ENCODE measurements around the gene CEP44. TPM values are rescaled to one million over a fixed set of nuclear protein-coding genes. Genes with fewer than 3 reads are reported as not detected.

Gene CEP44
- polyA plus RNA-seq, 1 donor (not counting 4 experiments of a cell fraction or from before 2014, with no cell fraction given), result 8.0 TPM

DNA sequence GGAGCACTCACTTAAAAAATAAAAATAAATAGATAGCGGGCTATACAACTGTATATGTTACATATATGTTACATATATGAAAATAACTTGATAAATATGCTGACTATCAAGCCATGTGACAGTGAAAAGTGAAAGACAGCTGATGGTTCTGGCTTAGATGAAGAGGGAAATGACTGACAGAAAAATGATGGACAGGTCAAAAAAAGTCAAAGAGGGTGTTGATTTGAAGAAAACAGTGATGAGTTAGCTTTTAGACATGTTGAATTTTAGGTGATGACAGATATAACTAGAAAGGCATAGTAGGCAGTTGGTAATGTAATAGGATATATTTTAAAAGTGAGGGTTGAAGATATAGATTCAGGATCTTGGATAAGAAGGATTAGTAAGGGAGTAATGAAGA lies 38.0 kb upstream of the CEP44 start:
- H3K9ac ChIP-seq (ENCODE audit: control insufficient read depth, extremely low read depth, insufficient read depth, low read length), result no peak overlapping the region
- no peaks in the 10 kb centered on the region for H3K36me3 ChIP-seq (ENCODE audit: control insufficient read depth in 2 of 2, extremely low read depth in 1 of 2, insufficient read depth in 2 of 2, low read length in 2 of 2)
- DNase-seq (ENCODE audit: low read depth, low spot score) (no peak), FAIRE-seq (no peak)
- TF ChIP-seq, protein P1, sequence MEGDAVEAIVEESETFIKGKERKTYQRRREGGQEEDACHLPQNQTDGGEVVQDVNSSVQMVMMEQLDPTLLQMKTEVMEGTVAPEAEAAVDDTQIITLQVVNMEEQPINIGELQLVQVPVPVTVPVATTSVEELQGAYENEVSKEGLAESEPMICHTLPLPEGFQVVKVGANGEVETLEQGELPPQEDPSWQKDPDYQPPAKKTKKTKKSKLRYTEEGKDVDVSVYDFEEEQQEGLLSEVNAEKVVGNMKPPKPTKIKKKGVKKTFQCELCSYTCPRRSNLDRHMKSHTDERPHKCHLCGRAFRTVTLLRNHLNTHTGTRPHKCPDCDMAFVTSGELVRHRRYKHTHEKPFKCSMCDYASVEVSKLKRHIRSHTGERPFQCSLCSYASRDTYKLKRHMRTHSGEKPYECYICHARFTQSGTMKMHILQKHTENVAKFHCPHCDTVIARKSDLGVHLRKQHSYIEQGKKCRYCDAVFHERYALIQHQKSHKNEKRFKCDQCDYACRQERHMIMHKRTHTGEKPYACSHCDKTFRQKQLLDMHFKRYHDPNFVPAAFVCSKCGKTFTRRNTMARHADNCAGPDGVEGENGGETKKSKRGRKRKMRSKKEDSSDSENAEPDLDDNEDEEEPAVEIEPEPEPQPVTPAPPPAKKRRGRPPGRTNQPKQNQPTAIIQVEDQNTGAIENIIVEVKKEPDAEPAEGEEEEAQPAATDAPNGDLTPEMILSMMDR (optimal IDR thresholded peaks at IDR 0.05 in 1 of 3, IDR thresholded peaks at IDR 0.05 in 1 of 3, conservative IDR thresholded peaks at IDR 0.05 in 1 of 3; ENCODE audit: extremely low read depth in 1 of 3, insufficient read depth in 2 of 3, low read length in 3 of 3), result no peak
- H3K79me2 ChIP-seq (ENCODE audit: control insufficient read depth, insufficient read depth, low read length), result no peaks in the 10 kb centered on the region
- dilution Hi-C loops (cut with MboI; ENCODE audit: extremely low pct_ligation_motif_present, low sequenced_read_pairs), result no loop called here
- H3K9me3 ChIP-seq (ENCODE audit: control insufficient read depth, low read depth, low read length), result no peaks in the 10 kb centered on the region
- no peak overlapping the region for H2AFZ ChIP-seq (ENCODE audit: control insufficient read depth, low read length)
- no peaks in the 10 kb centered on the region for H3K27me3 ChIP-seq (ENCODE audit: control insufficient read depth, extremely low read depth, insufficient read depth, low read length)
- H3K4me2 ChIP-seq (ENCODE audit: control insufficient read depth, extremely low read depth, insufficient read depth, low read depth, low read length), result no peak overlapping the region
- no peaks in the 10 kb centered on the region for H3K9me1 ChIP-seq (ENCODE audit: control insufficient read depth, extremely low read depth, insufficient read depth, low read length)
- no peak overlapping the region for H3K4me3 ChIP-seq (ENCODE audit: control insufficient read depth in 2 of 3, extremely low read depth in 1 of 3, insufficient read depth in 2 of 3, low read depth in 1 of 3, low read length in 3 of 3)
- no peaks in the 10 kb centered on the region for H4K20me1 ChIP-seq (ENCODE audit: control insufficient read depth, extremely low read depth, insufficient read depth, low read length)
- H3K4me1 ChIP-seq (ENCODE audit: control insufficient read depth, extremely low read depth, insufficient read depth, low read length), result no peaks in the 10 kb centered on the region
- H3K27ac ChIP-seq (ENCODE audit: control insufficient read depth, insufficient read depth, low read length), result no peak overlapping the region

DNA sequence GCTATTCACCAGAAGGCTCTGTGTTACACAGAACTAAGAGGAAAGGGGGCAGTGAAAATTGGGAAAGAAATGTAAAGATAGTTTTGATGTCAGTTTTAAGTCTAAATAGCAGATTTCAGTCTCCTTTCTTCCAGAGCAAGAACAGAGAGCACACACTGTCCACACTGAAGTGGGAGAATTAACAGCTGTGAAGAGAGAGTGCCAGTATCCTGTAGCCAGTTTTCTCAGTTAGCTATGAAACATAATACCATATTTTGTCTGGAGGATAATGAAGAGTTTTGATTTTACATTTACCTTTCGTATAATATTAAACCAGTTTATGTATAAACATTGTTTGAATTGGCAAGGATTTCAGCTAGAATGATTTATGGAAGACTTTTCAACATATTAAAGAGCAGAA lies 35.3 kb upstream of the CEP44 start:
- Histone ChIP-seq H3K9ac (ENCODE audit: control insufficient read depth, extremely low read depth, insufficient read depth, low read length) (no peak overlapping the region), H3K9me1 (ENCODE audit: control insufficient read depth, extremely low read depth, insufficient read depth, low read length) (no peaks in the 10 kb centered on the region), H2AFZ (ENCODE audit: control insufficient read depth, low read length) (no peak overlapping the region), H3K4me1 (ENCODE audit: control insufficient read depth, extremely low read depth, insufficient read depth, low read length) (no peaks in the 10 kb centered on the region), H3K4me3 (ENCODE audit: control insufficient read depth in 2 of 3, extremely low read depth in 1 of 3, insufficient read depth in 2 of 3, low read depth in 1 of 3, low read length in 3 of 3) (no peak overlapping the region), H3K4me2 (ENCODE audit: control insufficient read depth, extremely low read depth, insufficient read depth, low read depth, low read length) (no peak overlapping the region), H3K79me2 (ENCODE audit: control insufficient read depth, insufficient read depth, low read length) (no peaks in the 10 kb centered on the region), H4K20me1 (ENCODE audit: control insufficient read depth, extremely low read depth, insufficient read depth, low read length) (no peaks in the 10 kb centered on the region), H3K27ac (ENCODE audit: control insufficient read depth, insufficient read depth, low read length) (no peak overlapping the region), H3K9me3 (ENCODE audit: control insufficient read depth, low read depth, low read length) (no peaks in the 10 kb centered on the region), H3K36me3 (ENCODE audit: control insufficient read depth in 2 of 2, extremely low read depth in 1 of 2, insufficient read depth in 2 of 2, low read length in 2 of 2) (no peaks in the 10 kb centered on the region), H3K27me3 (ENCODE audit: control insufficient read depth, extremely low read depth, insufficient read depth, low read length) (no peaks in the 10 kb centered on the region)
- no peak for TF ChIP-seq EZH2 (IDR thresholded peaks at IDR 0.05; ENCODE audit: low read length)
- TF ChIP-seq, protein P1 (optimal IDR thresholded peaks at IDR 0.05 in 1 of 3, IDR thresholded peaks at IDR 0.05 in 1 of 3, conservative IDR thresholded peaks at IDR 0.05 in 1 of 3; ENCODE audit: extremely low read depth in 1 of 3, insufficient read depth in 2 of 3, low read length in 3 of 3), result no peak
- dilution Hi-C loops (cut with MboI; ENCODE audit: extremely low pct_ligation_motif_present, low sequenced_read_pairs), result no loop called here
- DNase-seq (ENCODE audit: low read depth, low spot score), result no peak
- FAIRE-seq, result no peak
